H1 (cell line): ENCODE data around the gene BOLA2B. TPM values are rescaled to one million over a fixed set of nuclear protein-coding genes. Genes with fewer than 3 reads are reported as not detected.

Experiments used
- CTCF ChIA-PET: fragments of 300-600 bp; sonication (Branson Sonifier 250); formaldehyde crosslinking; loops from one replicate; lab custom pipeline; 2021; ENCODE audit not compliant: partially characterized antibody; lab: Charles Lee
- POLR2A ChIA-PET: fragments of 300-600 bp; sonication (Branson Sonifier 250); formaldehyde crosslinking; loops from one replicate; lab custom pipeline; 2021; ENCODE audit warnings: inconsistent platforms; ENCODE audit not compliant: partially characterized antibody; lab: Charles Lee
- DNase-seq, 2 experiments: peaks; one replicate each; pipeline versions ENCODE4 v3.0.0 to v3.0.0-alpha.2; 2010 to 2022; ENCODE audit warnings: low spot score in 2 of 2, low read depth in 1 of 2, mixed read lengths in 1 of 2
- FAIRE-seq: peaks from 2 replicates; lab custom pipeline; 2011; peaks lifted over from hg19 to GRCh38; lab: Jason Lieb, UNC
- H2AFZ ChIP-seq: 2 replicates; pipeline ENCODE4 v1.8.1; 2012; ENCODE audit warnings: low read length, inconsistent platforms
- H2AK5ac ChIP-seq: 2 replicates; pipeline ENCODE4 v1.6.1; 2013; ENCODE audit warnings: low read depth, low read length
- H2BK120ac ChIP-seq: replicated peaks from 2 replicates; pipeline ENCODE3; 2013; ENCODE audit warnings: low read depth, low read length, inconsistent platforms
- H2BK12ac ChIP-seq: 2 replicates; pipeline ENCODE4 v1.6.1; 2013; ENCODE audit warnings: low read depth, low read length
- H2BK15ac ChIP-seq: 2 replicates; pipeline ENCODE4 v1.6.1; 2013; ENCODE audit warnings: low read length
- H2BK20ac ChIP-seq: 2 replicates; pipeline ENCODE4 v1.6.1; 2013; ENCODE audit warnings: low read length
- H2BK5ac ChIP-seq: 2 replicates; pipeline ENCODE4 v1.6.1; 2013; ENCODE audit warnings: low read depth, low read length
- H3K14ac ChIP-seq: 2 replicates; pipeline ENCODE4 v1.6.1; 2013; ENCODE audit warnings: inconsistent platforms; ENCODE audit not compliant: insufficient read length
- H3K18ac ChIP-seq: 2 replicates; pipeline ENCODE4 v1.6.1; 2013; ENCODE audit warnings: low read length; ENCODE audit errors: extremely low read depth
- H3K23ac ChIP-seq: 2 replicates; pipeline ENCODE4 v1.6.1; 2013; ENCODE audit warnings: inconsistent platforms; ENCODE audit not compliant: insufficient read length
- H3K23me2 ChIP-seq: 2 replicates; pipeline ENCODE4 v1.6.1; 2013; ENCODE audit warnings: low read depth, low read length
- H3K27ac ChIP-seq: 2 replicates; pipeline ENCODE4 v1.6.1; 2011; ENCODE audit warnings: low read depth, low read length, inconsistent platforms
- H3K27me3 ChIP-seq, 4 experiments: replicated peaks in 1 of 4; 1 replicate in 1 of 4; 2 replicates in 3 of 4; pipeline versions ENCODE4 v1.6.1 to v1.8.1; 2011 to 2013; ENCODE audit warnings: low read length in 3 of 4, mild to moderate bottlenecking in 3 of 4, inconsistent platforms in 2 of 4, mixed read lengths in 2 of 4, moderate library complexity in 1 of 4; ENCODE audit not compliant: control insufficient read depth in 3 of 4, insufficient read depth in 3 of 4; ENCODE audit errors: extremely low read depth in 1 of 4
- H3K36me3 ChIP-seq, 4 experiments: 2 replicates each; pipeline versions ENCODE4 v1.6.1 to v1.8.1; 2011 to 2013; ENCODE audit warnings: mild to moderate bottlenecking in 4 of 4, low read length in 3 of 4, moderate library complexity in 2 of 4, control low read depth in 1 of 4, inconsistent platforms in 1 of 4; ENCODE audit not compliant: insufficient read depth in 4 of 4, control insufficient read depth in 2 of 4
- H3K4ac ChIP-seq: replicated peaks from 2 replicates; pipeline ENCODE3; 2013; ENCODE audit warnings: low read length, low read depth, mixed read lengths, inconsistent platforms; ENCODE audit not compliant: insufficient read length
- H3K4me1 ChIP-seq, 4 experiments: replicated peaks in 1 of 4; 1 replicate in 1 of 4; 2 replicates in 3 of 4; pipeline versions ENCODE4 v1.6.1 to v1.8.1; 2011 to 2013; ENCODE audit warnings: low read length in 3 of 4, inconsistent platforms in 2 of 4, mixed read lengths in 1 of 4; ENCODE audit not compliant: insufficient read depth in 4 of 4, control insufficient read depth in 3 of 4
- H3K4me2 ChIP-seq, 2 experiments: 2 replicates each; pipeline versions ENCODE4 v1.6.1 to v1.8.1; 2011 to 2013; ENCODE audit warnings: low read depth in 2 of 2, low read length in 2 of 2, control low read depth in 1 of 2, inconsistent platforms in 1 of 2, mild to moderate bottlenecking in 1 of 2; ENCODE audit not compliant: insufficient read depth in 1 of 2
- H3K4me3 ChIP-seq, 4 experiments: fragments of 200-600, 300-600 bp in 1 of 4; sonication (generic), shearing (Covaris generic), sonication (Bioruptor Twin) in 1 of 4; 2 replicates each; pipeline versions ENCODE4 v1.5.1 to v1.8.1; 2011 to 2016; ENCODE audit warnings: low read length in 4 of 4, low read depth in 3 of 4, control low read depth in 2 of 4, inconsistent platforms in 2 of 4, mild to moderate bottlenecking in 2 of 4, mixed read lengths in 1 of 4, moderate library complexity in 1 of 4; ENCODE audit not compliant: insufficient read depth in 2 of 4; ENCODE audit errors: extremely low read depth in 1 of 4
- H3K56ac ChIP-seq: replicated peaks from 2 replicates; pipeline ENCODE3; 2013; ENCODE audit warnings: low read depth, mild to moderate bottlenecking, mixed read lengths, low read length, inconsistent platforms; ENCODE audit not compliant: insufficient read length
- H3K79me1 ChIP-seq: 2 replicates; pipeline ENCODE4 v1.6.1; 2013; ENCODE audit warnings: low read depth, low read length, control low read depth
- H3K79me2 ChIP-seq, 2 experiments: 2 replicates each; pipeline versions ENCODE4 v1.6.1 to v1.8.1; 2012 to 2013; ENCODE audit warnings: low read length in 2 of 2, mild to moderate bottlenecking in 2 of 2, inconsistent platforms in 1 of 2; ENCODE audit not compliant: insufficient read depth in 2 of 2, control insufficient read depth in 1 of 2
- H3K9ac ChIP-seq, 4 experiments: replicated peaks in 1 of 4; 1 replicate in 1 of 4; 2 replicates in 3 of 4; pipeline versions ENCODE4 v1.6.1 to v1.8.1; 2011 to 2013; ENCODE audit warnings: low read depth in 3 of 4, low read length in 3 of 4, control low read depth in 2 of 4, mild to moderate bottlenecking in 2 of 4, moderate library complexity in 2 of 4, inconsistent platforms in 1 of 4; ENCODE audit errors: extremely low read depth in 1 of 4
- H3K9me3 ChIP-seq, 2 experiments: 2 replicates each; pipeline versions ENCODE4 v1.6.1 to v1.8.1; 2012 to 2013; ENCODE audit warnings: mild to moderate bottlenecking in 2 of 2, moderate library complexity in 2 of 2, control low read depth in 1 of 2, inconsistent platforms in 1 of 2, low read depth in 1 of 2, low read length in 1 of 2, mixed read lengths in 1 of 2; ENCODE audit not compliant: insufficient read depth in 2 of 2
- H4K20me1 ChIP-seq, 2 experiments: replicated peaks in 1 of 2; 2 replicates each; pipeline versions ENCODE3 to v1.8.1; 2011 to 2013; ENCODE audit warnings: inconsistent platforms in 2 of 2, low read length in 2 of 2, mild to moderate bottlenecking in 1 of 2; ENCODE audit not compliant: insufficient read depth in 2 of 2, control insufficient read depth in 1 of 2
- H4K5ac ChIP-seq: 2 replicates; pipeline ENCODE4 v1.6.1; 2013; ENCODE audit warnings: low read length, low read depth, mixed read lengths, inconsistent platforms; ENCODE audit not compliant: insufficient read length
- H4K8ac ChIP-seq: 2 replicates; pipeline ENCODE4 v1.8.0; 2013; ENCODE audit warnings: mild to moderate bottlenecking, moderate library complexity, low read length, inconsistent platforms; ENCODE audit not compliant: insufficient read depth; ENCODE audit errors: extremely low read depth
- H4K91ac ChIP-seq: replicated peaks from 2 replicates; pipeline ENCODE3; 2013; ENCODE audit warnings: low read length, mixed read lengths, inconsistent platforms; ENCODE audit not compliant: insufficient read length
- CBX5 ChIP-seq: fragments of 300-800, 300-1000 bp; sonication (generic); IDR thresholded peaks from 2 replicates; pipeline ENCODE4 v1.7.1; 2016; ENCODE audit warnings: antibody characterized with exemption, low read length, low read depth
- EZH2 ChIP-seq: fragments of 200-600 bp; sonication (generic); IDR thresholded peaks from 2 replicates; pipeline ENCODE4 v1.7.1; 2012; ENCODE audit warnings: low read depth, mild to moderate bottlenecking, moderate library complexity, low read length, inconsistent platforms; ENCODE audit not compliant: severe bottlenecking
- FOSL1 ChIP-seq: IDR thresholded peaks from 2 replicates; pipeline ENCODE4 v1.6.1; 2011; ENCODE audit warnings: mild to moderate bottlenecking, low read depth, low read length, moderate library complexity; ENCODE audit not compliant: insufficient read depth
- HDAC6 ChIP-seq: IDR thresholded peaks from one replicate; pipeline ENCODE4 v1.7.1; 2012; ENCODE audit warnings: low read depth, mild to moderate bottlenecking, inconsistent platforms, low read length, moderate library complexity
- JUND ChIP-seq: IDR thresholded peaks from 2 replicates; pipeline ENCODE4 v1.6.1; 2011; ENCODE audit warnings: mild to moderate bottlenecking, improper control_type of control experiment, low read length
- NRF1 ChIP-seq: IDR thresholded peaks from 2 replicates; pipeline ENCODE4 v1.6.1; 2011; ENCODE audit warnings: mild to moderate bottlenecking, low read depth, low read length, improper control_type of control experiment
- RAD21 ChIP-seq, 2 experiments: IDR thresholded peaks in 1 of 2; conservative IDR thresholded peaks in 1 of 2; 2 replicates each; pipeline ENCODE4 v1.6.1; 2011; ENCODE audit warnings: low read depth in 2 of 2, low read length in 2 of 2, improper control_type of control experiment in 1 of 2, inconsistent platforms in 1 of 2, mild to moderate bottlenecking in 1 of 2, moderate library complexity in 1 of 2
- SAP30 ChIP-seq: fragments of 300-600 bp; sonication (generic); IDR thresholded peaks from 2 replicates; pipeline ENCODE4 v1.7.1; 2012; ENCODE audit warnings: low read length, moderate library complexity, mild to moderate bottlenecking, inconsistent platforms; ENCODE audit not compliant: insufficient read depth, insufficient replicate concordance
- SP4 ChIP-seq: IDR thresholded peaks from 2 replicates; pipeline ENCODE4 v1.6.1; 2012; ENCODE audit warnings: low read length, inconsistent platforms
- TAF1 ChIP-seq: IDR thresholded peaks from 2 replicates; pipeline ENCODE4 v1.6.1; 2011; ENCODE audit warnings: mild to moderate bottlenecking, low read depth, low read length
- TAF7 ChIP-seq: optimal IDR thresholded peaks from 2 replicates; pipeline ENCODE3; 2011; ENCODE audit warnings: low read depth, mild to moderate bottlenecking, inconsistent platforms, low read length, moderate library complexity, borderline replicate concordance
- TEAD4 ChIP-seq: IDR thresholded peaks from 2 replicates; pipeline ENCODE4 v1.6.1; 2012; ENCODE audit warnings: low read depth, low read length, inconsistent platforms, mixed read lengths
- ZNF274 ChIP-seq: IDR thresholded peaks from 2 replicates; pipeline ENCODE4 v1.7.0; 2012; ENCODE audit warnings: low read length, borderline replicate concordance; ENCODE audit errors: extremely low read depth
- WGBS, 2 experiments: shearing (Covaris generic) in 1 of 2; methylation state at CpG; one replicate each; pipeline versions ENCODE4 v1.1.6 to v1.1.7; 2013 to 2015; ENCODE audit warnings: low lambda C conversion rate in 2 of 2, mixed read lengths in 2 of 2, inconsistent platforms in 1 of 2, low coverage in 1 of 2, missing lambda C conversion rate in 1 of 2; ENCODE audit not compliant: insufficient replicate concordance in 2 of 2, insufficient coverage in 1 of 2, insufficient read length in 1 of 2; ENCODE audit errors: extremely low coverage in 1 of 2, missing lambda C conversion rate in 1 of 2; 5-methylcytosine and 5-hydroxymethylcytosine counted together
- polyA plus RNA-seq, 7 experiments: library from polyadenylated mRNA; depleted of rRNA in 3 of 7; stranded (reverse) in 5 of 7; unstranded in 2 of 7; fragments of >200 nt in 5 of 7; fragments of 200-250 nt in 2 of 7; gene quantifications; 1 replicate in 5 of 7; 2 replicates in 1 of 7; 4 replicates in 1 of 7; pipeline versions ENCODE4 v1.2.1 to v1.2.3, GENCODE V29; 2011 to 2013; ENCODE audit warnings: missing spikeins in 2 of 7, mixed read lengths in 2 of 7
- total RNA-seq: library from RNA; stranded (reverse); fragmentation: NEBNext Ultra II Directional; extraction: Animal tissue kit (Norgen Biotek cat#: 25700); gene quantifications from 2 replicates; pipeline ENCODE4 v1.2.1, GENCODE V29; 2021
- TF ChIP-seq, protein P1 (sequence below): IDR thresholded peaks from 2 replicates; pipeline ENCODE4 v1.6.1; 2011; ENCODE audit warnings: low read depth, mild to moderate bottlenecking, low read length; ENCODE audit not compliant: insufficient read depth

Gene BOLA2B
- total and polyA plus RNA-seq, 2 of the 8 experiments (the other 6 are each of a cell fraction or from before 2014, with no cell fraction given) = 208 to 872 TPM

DNA sequence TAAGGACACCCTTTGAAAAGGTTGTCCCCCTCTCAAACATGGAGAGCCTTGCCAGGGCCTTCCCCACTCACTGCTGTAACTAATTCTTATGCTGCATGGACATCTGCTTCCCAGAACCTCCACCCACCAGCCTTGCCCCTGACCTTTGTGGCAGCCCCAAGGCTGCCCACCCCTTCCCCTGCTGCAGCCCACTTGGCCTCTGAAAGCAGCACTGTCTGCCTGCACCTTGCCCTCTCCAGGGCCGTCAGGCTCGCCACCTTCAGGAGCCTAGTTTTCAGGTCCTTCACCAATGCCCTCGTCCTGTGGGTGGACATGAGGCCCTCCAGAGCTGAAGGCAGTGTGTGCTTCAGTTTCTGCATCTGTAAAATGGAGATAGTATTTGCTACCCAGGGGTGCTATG lies 12.7 kb downstream of the BOLA2B start:
- Histone ChIP-seq H3K9me3 (no peaks in the 10 kb centered on the region), H3K56ac (no peak overlapping the region), H3K79me1 (no peaks in the 10 kb centered on the region), H4K8ac (no peak overlapping the region; the same call in 1 of the 2 replicates), H3K27ac (no peak overlapping the region), H3K79me2 (no peaks in the 10 kb centered on the region), H2BK12ac (no peak overlapping the region), H3K4me1 (peaks cover 0 to 10% (median 4%) of the 10 kb centered on the region in 4 experiments; a peak in 4 of 7 replicates), H3K4me2 (no peak overlapping the region), H2BK120ac (no peak overlapping the region), H3K14ac (no peak overlapping the region), H3K4me3 (no peak overlapping the region), H3K4ac (no peak overlapping the region), H2BK20ac (no peak overlapping the region), H2AFZ (no peak overlapping the region), H3K18ac (no peak overlapping the region), H2BK15ac (no peak overlapping the region), H3K23me2 (peaks cover 10% of the 10 kb centered on the region; the same call in 1 of the 2 replicates), H2AK5ac (no peak overlapping the region), H2BK5ac (no peak overlapping the region), H3K36me3 (no peaks in the 10 kb centered on the region), H3K9ac (no peak overlapping the region), H3K23ac (no peak overlapping the region), H4K91ac (no peak overlapping the region), H3K27me3 (peaks cover 0 to 22% (median 12%) of the 10 kb centered on the region in 4 experiments; a peak in 4 of 7 replicates), H4K5ac (no peak overlapping the region), H4K20me1 (peaks cover 3 to 5% of the 10 kb centered on the region in 2 experiments)
- POLR2A ChIA-PET = no interaction called here
- DNase-seq = no peak
- 66% methylated on average over 3 of the region's 3 CpGs; no CpG with 5 or more reads in 1 of the 2 experiments for WGBS, 2 experiments
- CTCF ChIA-PET = no interaction called here
- FAIRE-seq = no peak
- TF ChIP-seq NRF1 (no peak), HDAC6 (no peak), RAD21 (IDR thresholded peaks at IDR 0.05 in 1 of 2, conservative IDR thresholded peaks at IDR 0.05 in 1 of 2; ENCODE audit: low read depth in 2 of 2, low read length in 2 of 2) (no peak), SP4 (no peak), TAF7 (no peak), EZH2 (no peak), TEAD4 (no peak), JUND (no peak), ZNF274 (no peak), SAP30 (no peak), CBX5 (no peak), TAF1 (no peak), FOSL1 (no peak)
- TF ChIP-seq, protein P1, sequence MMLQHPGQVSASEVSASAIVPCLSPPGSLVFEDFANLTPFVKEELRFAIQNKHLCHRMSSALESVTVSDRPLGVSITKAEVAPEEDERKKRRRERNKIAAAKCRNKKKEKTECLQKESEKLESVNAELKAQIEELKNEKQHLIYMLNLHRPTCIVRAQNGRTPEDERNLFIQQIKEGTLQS = no peak
